Measurements from ENCODE around the gene PLSCR5. TPM values are rescaled to one million over a fixed set of nuclear protein-coding genes. Genes with fewer than 3 reads are reported as not detected.

The PLSCR5 gene
- total RNA-seq, 1 donor from 2014 or later, result not detected

GRCh38 chr3:146547235-146547835 is 57.8 kb downstream of the PLSCR5 start:
- TF ChIP-seq CTCF (IDR thresholded peaks at IDR 0.05; ENCODE audit: insufficient read depth, low read length, poor library complexity, severe bottlenecking), result no peak
- H3K36me3 ChIP-seq (ENCODE audit: control insufficient read depth, insufficient read depth, low read length), result no peaks in the 10 kb centered on the region
- H3K4me3 ChIP-seq (ENCODE audit: low read depth, low read length), result no peak overlapping the region
- H3K27me3 ChIP-seq (ENCODE audit: control insufficient read depth, insufficient read depth, low read length), result no peaks in the 10 kb centered on the region
- no peak for DNase-seq (ENCODE audit: low read depth)

- Histone ChIP-seq H3K27me3 (ENCODE audit: control insufficient read depth, insufficient read depth, low read length) (no peaks in the 10 kb centered on the region), H3K4me3 (ENCODE audit: low read depth, low read length) (no peak overlapping the region), H3K36me3 (ENCODE audit: control insufficient read depth, insufficient read depth, low read length) (no peaks in the 10 kb centered on the region)
- no peak for DNase-seq (ENCODE audit: low read depth)
- TF ChIP-seq CTCF (IDR thresholded peaks at IDR 0.05; ENCODE audit: insufficient read depth, low read length, poor library complexity, severe bottlenecking), result no peak
Observed at GRCh38 chr3:146546366-146546965, 58.7 kb downstream of the PLSCR5 start.

GRCh38 chr3:146544929-146545528 is 60.1 kb downstream of the PLSCR5 start:
- Histone ChIP-seq H3K36me3 (ENCODE audit: control insufficient read depth, insufficient read depth, low read length) (no peaks in the 10 kb centered on the region), H3K4me3 (ENCODE audit: low read depth, low read length) (peak overlapping the region; percentile 71), H3K27me3 (ENCODE audit: control insufficient read depth, insufficient read depth, low read length) (no peaks in the 10 kb centered on the region)
- DNase-seq (ENCODE audit: low read depth), result no peak
- TF ChIP-seq CTCF (IDR thresholded peaks at IDR 0.05; ENCODE audit: insufficient read depth, low read length, poor library complexity, severe bottlenecking), result peak; percentile 3

- Histone ChIP-seq H3K4me3 (ENCODE audit: low read depth, low read length) (peak within 1 kb of the TSS; percentile 71), H3K27me3 (ENCODE audit: control insufficient read depth, insufficient read depth, low read length) (no peaks in the 10 kb centered on the region), H3K36me3 (ENCODE audit: control insufficient read depth, insufficient read depth, low read length) (no peaks in the 10 kb centered on the region)
- no peak for TF ChIP-seq CTCF (IDR thresholded peaks at IDR 0.05; ENCODE audit: insufficient read depth, low read length, poor library complexity, severe bottlenecking)
- DNase-seq (ENCODE audit: low read depth), result peak; percentile 87
Observed at GRCh38 chr3:146544002-146544928, 60.9 kb downstream of the PLSCR5 start, which contains the start of gene PLSCR1. PLSCR1 (minus strand) TSS chr3:146544607; CDS start chr3:146536552, 8,055 bp downstream.

GRCh38 chr3:146543461-146544001 is 61.6 kb downstream of the PLSCR5 start:
- H3K27me3 ChIP-seq (ENCODE audit: control insufficient read depth, insufficient read depth, low read length), result no peaks in the 10 kb centered on the region
- peak overlapping the region; percentile 71 for H3K4me3 ChIP-seq (ENCODE audit: low read depth, low read length)
- TF ChIP-seq CTCF (IDR thresholded peaks at IDR 0.05; ENCODE audit: insufficient read depth, low read length, poor library complexity, severe bottlenecking), result no peak
- H3K36me3 ChIP-seq (ENCODE audit: control insufficient read depth, insufficient read depth, low read length), result no peaks in the 10 kb centered on the region
- no peak for DNase-seq (ENCODE audit: low read depth)
